SU-DHL-6 (cell line): ENCODE data around the gene TCEAL9.

Experiments
- EZH2phosphoT487 ChIP-seq: fragments of 200-600 bp; sonication (generic), shearing (Covaris generic); conservative IDR thresholded peaks from 2 replicates; pipeline ENCODE4 v1.6.1; 2018; ENCODE audit warnings: mild to moderate bottlenecking, antibody characterized with exemption, low read length, moderate library complexity, mixed read lengths
- TF ChIP-seq, protein P1 (sequence below): fragments of 200-600 bp; sonication (generic); IDR thresholded peaks from one replicate; pipeline ENCODE4 v1.5.1; 2017; ENCODE audit warnings: antibody characterized with exemption, mild to moderate bottlenecking, low read length, moderate library complexity; ENCODE audit not compliant: insufficient read depth, poor library complexity, severe bottlenecking

DNA sequence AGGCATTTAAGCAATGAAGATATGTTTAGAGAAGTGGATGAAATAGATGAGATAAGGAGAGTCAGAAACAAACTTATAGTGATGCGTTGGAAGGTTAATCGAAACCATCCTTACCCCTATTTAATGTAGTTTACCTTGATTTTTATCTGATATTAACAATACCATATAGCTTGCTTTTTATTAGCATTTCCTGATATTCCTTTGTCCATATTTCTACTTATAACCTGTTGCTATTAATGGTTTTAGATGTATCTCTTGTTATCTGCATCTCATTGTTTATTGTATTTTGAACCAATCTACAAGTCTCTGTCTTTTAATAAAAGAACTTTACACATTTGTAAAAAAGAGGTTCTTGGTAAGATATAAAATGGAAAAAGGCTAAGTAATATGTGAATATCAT is 1.6 kb downstream of the TCEAL9 start:
- TF ChIP-seq, protein P1, sequence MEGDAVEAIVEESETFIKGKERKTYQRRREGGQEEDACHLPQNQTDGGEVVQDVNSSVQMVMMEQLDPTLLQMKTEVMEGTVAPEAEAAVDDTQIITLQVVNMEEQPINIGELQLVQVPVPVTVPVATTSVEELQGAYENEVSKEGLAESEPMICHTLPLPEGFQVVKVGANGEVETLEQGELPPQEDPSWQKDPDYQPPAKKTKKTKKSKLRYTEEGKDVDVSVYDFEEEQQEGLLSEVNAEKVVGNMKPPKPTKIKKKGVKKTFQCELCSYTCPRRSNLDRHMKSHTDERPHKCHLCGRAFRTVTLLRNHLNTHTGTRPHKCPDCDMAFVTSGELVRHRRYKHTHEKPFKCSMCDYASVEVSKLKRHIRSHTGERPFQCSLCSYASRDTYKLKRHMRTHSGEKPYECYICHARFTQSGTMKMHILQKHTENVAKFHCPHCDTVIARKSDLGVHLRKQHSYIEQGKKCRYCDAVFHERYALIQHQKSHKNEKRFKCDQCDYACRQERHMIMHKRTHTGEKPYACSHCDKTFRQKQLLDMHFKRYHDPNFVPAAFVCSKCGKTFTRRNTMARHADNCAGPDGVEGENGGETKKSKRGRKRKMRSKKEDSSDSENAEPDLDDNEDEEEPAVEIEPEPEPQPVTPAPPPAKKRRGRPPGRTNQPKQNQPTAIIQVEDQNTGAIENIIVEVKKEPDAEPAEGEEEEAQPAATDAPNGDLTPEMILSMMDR = no peak
- TF ChIP-seq EZH2phosphoT487 = no peak
